Measurements from ENCODE around the gene AQP10. TPM values are rescaled to one million over a fixed set of nuclear protein-coding genes. Genes with fewer than 3 reads are reported as not detected.

The AQP10 gene
- total and polyA plus RNA-seq, 10 of the 15 experiments (the other 5 are each of a cell fraction or from before 2014, with no cell fraction given), result not detected

DNA sequence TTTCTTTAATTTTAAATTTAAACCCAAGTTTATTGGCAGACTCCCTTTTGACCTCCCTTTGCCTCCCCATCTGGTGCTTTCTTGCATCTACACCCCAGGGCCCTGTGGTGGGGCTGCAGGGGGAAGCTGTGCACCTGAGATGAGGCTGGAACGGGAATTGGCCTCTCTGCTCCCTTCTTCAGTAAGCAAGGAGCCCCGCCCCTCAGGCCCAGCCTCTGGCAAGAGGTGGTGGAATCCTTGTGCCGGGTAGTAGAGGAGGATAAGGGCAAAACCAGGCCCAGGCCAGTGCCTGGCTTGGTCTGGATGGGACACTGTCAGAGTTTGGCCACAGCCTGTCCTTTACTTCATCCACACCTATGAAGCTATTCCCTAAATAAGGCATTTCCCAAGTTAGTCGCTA is 29.5 kb downstream of the AQP10 start (continued):
- TF ChIP-seq EZH2 (IDR thresholded peaks at IDR 0.05; ENCODE audit: borderline replicate concordance, control insufficient read depth, low read depth, low read length), result no peak
- TF ChIP-seq, protein P1, sequence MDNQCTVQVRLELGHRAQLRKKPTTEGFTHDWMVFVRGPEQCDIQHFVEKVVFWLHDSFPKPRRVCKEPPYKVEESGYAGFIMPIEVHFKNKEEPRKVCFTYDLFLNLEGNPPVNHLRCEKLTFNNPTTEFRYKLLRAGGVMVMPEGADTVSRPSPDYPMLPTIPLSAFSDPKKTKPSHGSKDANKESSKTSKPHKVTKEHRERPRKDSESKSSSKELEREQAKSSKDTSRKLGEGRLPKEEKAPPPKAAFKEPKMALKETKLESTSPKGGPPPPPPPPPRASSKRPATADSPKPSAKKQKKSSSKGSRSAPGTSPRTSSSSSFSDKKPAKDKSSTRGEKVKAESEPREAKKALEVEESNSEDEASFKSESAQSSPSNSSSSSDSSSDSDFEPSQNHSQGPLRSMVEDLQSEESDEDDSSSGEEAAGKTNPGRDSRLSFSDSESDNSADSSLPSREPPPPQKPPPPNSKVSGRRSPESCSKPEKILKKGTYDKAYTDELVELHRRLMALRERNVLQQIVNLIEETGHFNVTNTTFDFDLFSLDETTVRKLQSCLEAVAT (IDR thresholded peaks at IDR 0.05), result no peak
- TF ChIP-seq MTA3 (IDR thresholded peaks at IDR 0.05; ENCODE audit: borderline replicate concordance, low read length), result no peak
- TF ChIP-seq, protein P2, sequence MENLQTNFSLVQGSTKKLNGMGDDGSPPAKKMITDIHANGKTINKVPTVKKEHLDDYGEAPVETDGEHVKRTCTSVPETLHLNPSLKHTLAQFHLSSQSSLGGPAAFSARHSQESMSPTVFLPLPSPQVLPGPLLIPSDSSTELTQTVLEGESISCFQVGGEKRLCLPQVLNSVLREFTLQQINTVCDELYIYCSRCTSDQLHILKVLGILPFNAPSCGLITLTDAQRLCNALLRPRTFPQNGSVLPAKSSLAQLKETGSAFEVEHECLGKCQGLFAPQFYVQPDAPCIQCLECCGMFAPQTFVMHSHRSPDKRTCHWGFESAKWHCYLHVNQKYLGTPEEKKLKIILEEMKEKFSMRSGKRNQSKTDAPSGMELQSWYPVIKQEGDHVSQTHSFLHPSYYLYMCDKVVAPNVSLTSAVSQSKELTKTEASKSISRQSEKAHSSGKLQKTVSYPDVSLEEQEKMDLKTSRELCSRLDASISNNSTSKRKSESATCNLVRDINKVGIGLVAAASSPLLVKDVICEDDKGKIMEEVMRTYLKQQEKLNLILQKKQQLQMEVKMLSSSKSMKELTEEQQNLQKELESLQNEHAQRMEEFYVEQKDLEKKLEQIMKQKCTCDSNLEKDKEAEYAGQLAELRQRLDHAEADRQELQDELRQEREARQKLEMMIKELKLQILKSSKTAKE (IDR thresholded peaks at IDR 0.05; ENCODE audit: low read depth, poor library complexity, severe bottlenecking), result no peak
- TF ChIP-seq ESRRA (IDR thresholded peaks at IDR 0.05; ENCODE audit: low read length), result no peak
- TF ChIP-seq CBX5 (IDR thresholded peaks at IDR 0.05; ENCODE audit: low read depth), result no peak
- TF ChIP-seq, protein P3, sequence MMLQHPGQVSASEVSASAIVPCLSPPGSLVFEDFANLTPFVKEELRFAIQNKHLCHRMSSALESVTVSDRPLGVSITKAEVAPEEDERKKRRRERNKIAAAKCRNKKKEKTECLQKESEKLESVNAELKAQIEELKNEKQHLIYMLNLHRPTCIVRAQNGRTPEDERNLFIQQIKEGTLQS (IDR thresholded peaks at IDR 0.05; ENCODE audit: borderline replicate concordance, extremely low read depth, low read depth, low read length), result no peak
- no peak for TF ChIP-seq HDAC6 (IDR thresholded peaks at IDR 0.05; ENCODE audit: unreplicated experiment)

Data from GM12878 (cell line).